Lower leg skin (tissue), 4 donors: ENCODE results near the gene SHD. TPM values are rescaled to one million over a fixed set of nuclear protein-coding genes. Genes with fewer than 3 reads are reported as not detected.
"Not testable (repeated sequence)": the region's sequence is repeated elsewhere in the genome, so short reads cannot be mapped to it uniquely, and the experiment has no call there.

Experiments
- DNase-seq, 2 donors: peaks; one replicate each; pipeline ENCODE4 v3.0.0-alpha.2; 2019; ENCODE audit warnings: low spot score in 2 of 2
- H3K4me3 ChIP-seq: fragments of 200-600 bp; sonication (generic); 2 replicates; pipeline ENCODE4 v1.5.1; 2017; ENCODE audit warnings: mild to moderate bottlenecking, low read depth; ENCODE audit not compliant: poor library complexity, severe bottlenecking
- CTCF ChIP-seq, 3 donors: fragments of 450-650 bp; IDR thresholded peaks; one replicate each; pipeline ENCODE4 v1.5.1; 2016; ENCODE audit warnings: antibody characterized with exemption in 3 of 3, mild to moderate bottlenecking in 3 of 3, moderate library complexity in 2 of 3
- POLR2A ChIP-seq, 2 donors: fragments of 450-650 bp; IDR thresholded peaks; one replicate each; pipeline ENCODE4 v1.6.1; 2016 to 2017; ENCODE audit warnings: antibody characterized with exemption in 2 of 2, mild to moderate bottlenecking in 1 of 2, moderate library complexity in 1 of 2
- WGBS, 2 donors: methylation state at CpG; one replicate each; pipeline ENCODE4 v1.1.5; 2018; 5-methylcytosine and 5-hydroxymethylcytosine counted together
- intact Hi-C: fragments of 100-400 bp; cut with DNase I; formaldehyde crosslinking; loops from one replicate; pipeline ENCODE4 v1.15.0; 2023; ENCODE audit warnings: low total_unique reads
- total RNA-seq, 4 donors: library from RNA; depleted of rRNA; stranded (reverse); fragments of >200 nt; gene quantifications; one replicate each; pipeline ENCODE4 v1.1.0, GENCODE V29; 2016

SHD gene
- total RNA-seq, 4 donors from 2014 or later, result not detected

GRCh38 chr19:4277191-4277696 lies 1.8 kb upstream of the SHD start:
- no peak overlapping the region for H3K4me3 ChIP-seq
- 27 to 30% methylated on average over 16 of the region's 16 CpGs for WGBS, 2 donors
- TF ChIP-seq POLR2A (IDR thresholded peaks at IDR 0.05), result no peak
- TF ChIP-seq CTCF (IDR thresholded peaks at IDR 0.05), result no peak
- intact Hi-C loops, result loop anchor here (10.0 kb wide), 1 partner anchor 248 kb away; no protein-coding TSS in a partner anchor
- no peak for DNase-seq

DNA sequence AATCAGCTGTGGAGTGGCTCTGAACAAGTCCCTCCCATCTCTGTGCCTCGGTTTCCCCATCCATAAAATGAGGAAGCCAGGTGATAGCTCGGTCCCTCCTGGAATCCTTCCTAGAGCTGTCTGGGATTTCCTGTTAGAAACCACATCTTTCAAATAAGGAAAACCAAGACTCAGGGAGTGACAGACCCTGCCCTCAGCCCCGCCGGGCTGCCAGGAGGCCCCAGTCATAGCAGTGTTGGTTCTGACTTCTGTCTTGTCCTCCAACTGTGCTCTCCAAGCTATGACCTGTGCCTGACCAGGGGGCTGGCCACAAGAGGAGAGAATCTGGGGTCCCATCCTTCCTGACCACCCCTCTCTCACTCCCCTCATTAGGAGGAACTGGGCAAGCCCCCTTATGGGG lies 1.1 kb upstream of the SHD start:
- 22 to 33% methylated on average over 4 of the region's 4 CpGs for WGBS, 2 donors
- no peak overlapping the region for H3K4me3 ChIP-seq
- no peak for TF ChIP-seq POLR2A (IDR thresholded peaks at IDR 0.05)
- no peak for TF ChIP-seq CTCF (IDR thresholded peaks at IDR 0.05)
- intact Hi-C loops, result loop anchor here (10.0 kb wide), 1 partner anchor 247 kb away; no protein-coding TSS in a partner anchor
- DNase-seq, result no peak

DNA sequence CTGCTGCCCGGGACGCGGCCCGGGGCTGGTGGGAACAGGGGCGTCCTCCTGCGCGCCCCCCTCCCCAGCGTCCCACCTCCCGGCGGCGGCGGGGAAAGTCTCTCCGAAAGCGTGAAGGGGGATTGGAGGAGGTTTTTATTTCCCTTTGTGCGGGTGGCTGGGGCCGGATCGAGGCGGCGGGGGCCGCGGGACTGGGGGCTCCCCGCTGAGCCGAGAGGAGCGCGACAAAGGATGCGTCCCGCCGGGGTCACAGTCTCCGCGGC lies 132 bp downstream of the SHD start:
- TF ChIP-seq CTCF (IDR thresholded peaks at IDR 0.05), result no peak
- no peak for TF ChIP-seq POLR2A (IDR thresholded peaks at IDR 0.05)
- no peak overlapping the region for H3K4me3 ChIP-seq
- WGBS, 2 donors, result 0 to 1% methylated on average over 15 of the region's 30 CpGs
- intact Hi-C loops, result loop anchor here (10.0 kb wide), 1 partner anchor 246 kb away; no protein-coding TSS in a partner anchor
- DNase-seq, result no peak

DNA sequence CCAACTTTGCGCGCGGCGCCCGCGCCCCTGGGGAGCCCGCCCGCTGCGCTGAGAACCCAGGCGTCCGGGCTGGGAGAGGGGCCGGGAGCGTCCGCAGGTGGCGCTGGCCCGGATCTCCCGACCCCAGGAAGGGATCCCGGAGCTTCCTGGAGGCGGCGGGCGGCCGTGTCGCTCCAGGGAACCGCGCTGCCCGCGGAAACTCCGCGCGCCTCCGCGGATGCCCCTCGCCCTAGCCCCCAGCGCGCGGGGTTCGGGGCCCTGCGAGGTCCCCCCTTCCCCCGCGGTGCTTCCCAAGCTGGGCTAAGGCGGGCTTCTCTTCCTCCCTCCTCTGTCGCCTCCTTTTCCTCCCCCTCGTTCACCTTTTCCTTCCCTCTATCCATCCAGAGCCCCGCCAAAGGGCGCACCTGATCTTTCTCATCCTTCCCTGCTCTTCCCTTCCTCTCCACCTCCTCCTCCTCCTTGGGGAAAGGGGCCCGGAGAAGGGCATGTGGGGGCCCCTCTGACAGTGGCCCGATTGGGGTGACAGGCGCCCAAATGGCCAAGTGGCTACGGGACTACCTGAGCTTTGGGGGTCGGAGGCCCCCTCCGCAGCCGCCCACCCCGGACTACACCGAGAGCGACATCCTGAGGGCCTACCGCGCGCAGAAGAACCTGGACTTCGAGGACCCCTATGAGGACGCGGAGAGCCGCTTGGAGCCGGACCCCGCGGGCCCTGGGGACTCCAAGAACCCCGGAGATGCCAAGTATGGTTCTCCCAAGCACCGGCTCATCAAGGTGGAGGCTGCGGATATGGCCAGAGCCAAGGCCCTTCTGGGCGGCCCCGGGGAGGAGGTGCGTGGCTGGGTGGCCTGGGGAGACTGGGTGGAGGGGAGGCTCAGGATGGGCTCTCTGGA lies 710 bp downstream of the SHD start:
- intact Hi-C loops, result loop anchor here (10.0 kb wide), 1 partner anchor 245 kb away; no protein-coding TSS in a partner anchor
- DNase-seq, result no peak
- no peak for TF ChIP-seq POLR2A (IDR thresholded peaks at IDR 0.05)
- no peak for TF ChIP-seq CTCF (IDR thresholded peaks at IDR 0.05)
- WGBS, 2 donors, result 3 to 4% methylated on average over 35 to 52 of the region's 71 CpGs
- H3K4me3 ChIP-seq, result no peak overlapping the region

- intact Hi-C loops, result no loop called here
- WGBS, 2 donors, result 38 to 45% methylated on average over 20 of the region's 20 CpGs
Observed at GRCh38 chr19:4284176-4284958, 5.3 kb downstream of the SHD start.

DNA sequence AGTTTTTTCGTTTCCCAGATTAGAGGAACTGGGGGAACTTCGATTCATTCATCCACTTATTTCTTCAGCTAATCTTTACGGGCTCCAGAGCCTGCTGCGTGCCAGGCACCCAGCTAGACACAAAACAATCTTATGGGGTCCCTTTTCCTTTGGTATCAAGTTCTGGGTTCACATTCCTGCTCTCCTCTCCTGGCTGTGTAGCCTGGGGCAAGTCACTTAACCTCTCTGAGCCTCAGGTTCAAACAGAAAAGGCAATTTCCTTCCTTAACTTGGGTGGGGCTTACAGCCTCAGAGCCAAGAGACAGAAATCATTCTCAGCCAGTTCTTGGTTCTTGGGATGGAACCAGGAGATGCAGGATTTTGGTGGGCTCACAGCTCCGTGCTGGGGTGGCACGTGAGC lies 5.9 kb downstream of the SHD start:
- DNase-seq, result no peak
- intact Hi-C loops, result no loop called here
- H3K4me3 ChIP-seq, result no peak overlapping the region
- WGBS, 2 donors, result 45 to 62% methylated on average over 6 of the region's 6 CpGs
- TF ChIP-seq CTCF (IDR thresholded peaks at IDR 0.05), result no peak
- TF ChIP-seq POLR2A (IDR thresholded peaks at IDR 0.05), result no peak

More at GRCh38 chr19:4284176-4284958, 5.3 kb downstream of the SHD start:
- no peak overlapping the region for H3K4me3 ChIP-seq
- DNase-seq, result no peak
- TF ChIP-seq POLR2A (IDR thresholded peaks at IDR 0.05), result no peak

DNA sequence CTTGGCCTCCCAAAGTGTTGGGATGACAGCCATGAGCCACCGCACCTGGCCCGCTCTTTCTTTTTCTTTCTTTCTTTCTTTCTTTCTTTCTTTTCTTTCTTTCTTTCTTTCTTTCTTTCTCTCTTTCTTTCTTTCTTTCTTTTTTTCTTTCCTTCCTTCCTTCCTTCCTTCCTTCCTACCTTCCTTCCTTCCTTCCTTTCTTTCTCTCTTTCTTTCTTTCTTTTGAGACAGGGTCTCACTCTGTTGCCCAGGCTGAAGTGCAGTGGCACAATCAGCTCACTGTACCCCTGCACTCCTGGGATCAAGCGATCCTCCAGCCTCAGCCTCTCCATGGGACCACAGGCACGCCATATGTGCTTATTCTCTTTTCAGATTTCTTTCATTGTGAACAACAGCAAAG lies 7.1 kb downstream of the SHD start:
- DNase-seq, H3K4me3 ChIP-seq, intact Hi-C loops: not testable (repeated sequence)
- WGBS, 2 donors, result 83% methylated on average over 4 of the region's 4 CpGs
